22Rv1 (cell line): ENCODE data around the gene MYO5C.

ENCODE experiments used
- ZFX ChIP-seq: fragments of 450-650 bp; IDR thresholded peaks from 2 replicates; pipeline ENCODE4 v1.6.1; 2017; ENCODE audit warnings: antibody characterized with exemption, borderline replicate concordance
- TF ChIP-seq, protein P1 (sequence below): fragments of 450-650 bp; IDR thresholded peaks from 2 replicates; pipeline ENCODE4 v1.5.1; 2017; ENCODE audit warnings: mild to moderate bottlenecking

DNA sequence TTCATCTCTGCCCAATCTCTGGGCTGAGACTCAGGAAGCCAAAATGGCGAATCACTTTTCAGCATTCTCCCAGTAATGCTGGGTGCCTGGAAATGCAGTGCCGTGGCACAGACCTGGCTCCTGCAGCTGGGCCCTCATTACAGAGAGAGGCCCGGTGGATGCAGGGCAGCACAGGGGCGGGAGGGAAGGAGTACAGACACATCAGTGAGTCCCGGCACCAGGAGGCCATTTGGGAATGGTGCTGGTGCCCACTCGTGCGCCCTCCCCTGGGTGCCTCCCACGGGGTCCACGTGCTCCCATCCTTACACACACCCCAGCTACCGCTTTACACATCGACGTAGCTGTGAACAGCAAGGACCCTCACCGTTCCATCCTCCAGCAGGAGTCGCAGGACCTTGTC is 13.2 kb downstream of the MYO5C start:
- TF ChIP-seq, protein P1, sequence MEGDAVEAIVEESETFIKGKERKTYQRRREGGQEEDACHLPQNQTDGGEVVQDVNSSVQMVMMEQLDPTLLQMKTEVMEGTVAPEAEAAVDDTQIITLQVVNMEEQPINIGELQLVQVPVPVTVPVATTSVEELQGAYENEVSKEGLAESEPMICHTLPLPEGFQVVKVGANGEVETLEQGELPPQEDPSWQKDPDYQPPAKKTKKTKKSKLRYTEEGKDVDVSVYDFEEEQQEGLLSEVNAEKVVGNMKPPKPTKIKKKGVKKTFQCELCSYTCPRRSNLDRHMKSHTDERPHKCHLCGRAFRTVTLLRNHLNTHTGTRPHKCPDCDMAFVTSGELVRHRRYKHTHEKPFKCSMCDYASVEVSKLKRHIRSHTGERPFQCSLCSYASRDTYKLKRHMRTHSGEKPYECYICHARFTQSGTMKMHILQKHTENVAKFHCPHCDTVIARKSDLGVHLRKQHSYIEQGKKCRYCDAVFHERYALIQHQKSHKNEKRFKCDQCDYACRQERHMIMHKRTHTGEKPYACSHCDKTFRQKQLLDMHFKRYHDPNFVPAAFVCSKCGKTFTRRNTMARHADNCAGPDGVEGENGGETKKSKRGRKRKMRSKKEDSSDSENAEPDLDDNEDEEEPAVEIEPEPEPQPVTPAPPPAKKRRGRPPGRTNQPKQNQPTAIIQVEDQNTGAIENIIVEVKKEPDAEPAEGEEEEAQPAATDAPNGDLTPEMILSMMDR, result no peak
- TF ChIP-seq ZFX, result no peak
